ENCODE results near the gene UBE2D2. TPM values are rescaled to one million over a fixed set of nuclear protein-coding genes. Genes with fewer than 3 reads are reported as not detected.

Gene UBE2D2
- total RNA-seq, 2 donors from 2014 or later, result 315 to 342 TPM

DNA sequence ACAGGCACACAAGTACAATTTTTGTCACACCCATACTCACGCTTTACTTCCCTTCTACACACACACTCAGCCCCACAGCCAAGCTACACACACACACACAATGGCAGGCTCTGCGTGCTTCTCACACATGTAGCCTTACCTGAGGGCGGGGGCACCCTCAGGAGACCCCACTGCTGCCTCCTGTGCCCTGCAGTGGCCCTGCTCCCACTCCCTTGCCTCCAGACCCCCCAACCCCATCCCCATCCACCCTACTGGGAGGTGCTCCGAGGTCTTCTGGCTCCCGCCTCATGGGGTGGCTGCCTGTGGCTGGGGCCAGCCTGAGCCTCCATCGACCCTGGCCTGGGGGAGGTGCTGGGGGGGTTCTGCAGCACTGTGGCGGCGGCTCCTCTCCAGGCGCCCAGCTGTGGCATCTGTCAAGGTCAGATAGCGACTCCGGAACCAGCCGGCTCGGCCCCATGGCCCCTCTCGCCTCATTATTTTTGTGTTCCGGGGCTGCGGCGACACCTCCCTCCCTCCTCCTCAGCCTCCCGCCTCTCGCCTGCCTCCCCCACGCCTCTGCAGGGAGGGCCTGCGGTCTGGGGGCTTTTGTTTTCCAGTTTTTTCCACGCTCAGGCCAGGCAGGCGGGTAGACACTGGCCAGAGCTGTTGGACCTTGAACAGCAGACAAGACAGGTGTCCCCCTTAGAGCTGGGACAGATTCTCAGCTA, 108.7 kb downstream of the UBE2D2 start:
- no peak overlapping the region for H3K27ac Mint-ChIP-seq

DNA sequence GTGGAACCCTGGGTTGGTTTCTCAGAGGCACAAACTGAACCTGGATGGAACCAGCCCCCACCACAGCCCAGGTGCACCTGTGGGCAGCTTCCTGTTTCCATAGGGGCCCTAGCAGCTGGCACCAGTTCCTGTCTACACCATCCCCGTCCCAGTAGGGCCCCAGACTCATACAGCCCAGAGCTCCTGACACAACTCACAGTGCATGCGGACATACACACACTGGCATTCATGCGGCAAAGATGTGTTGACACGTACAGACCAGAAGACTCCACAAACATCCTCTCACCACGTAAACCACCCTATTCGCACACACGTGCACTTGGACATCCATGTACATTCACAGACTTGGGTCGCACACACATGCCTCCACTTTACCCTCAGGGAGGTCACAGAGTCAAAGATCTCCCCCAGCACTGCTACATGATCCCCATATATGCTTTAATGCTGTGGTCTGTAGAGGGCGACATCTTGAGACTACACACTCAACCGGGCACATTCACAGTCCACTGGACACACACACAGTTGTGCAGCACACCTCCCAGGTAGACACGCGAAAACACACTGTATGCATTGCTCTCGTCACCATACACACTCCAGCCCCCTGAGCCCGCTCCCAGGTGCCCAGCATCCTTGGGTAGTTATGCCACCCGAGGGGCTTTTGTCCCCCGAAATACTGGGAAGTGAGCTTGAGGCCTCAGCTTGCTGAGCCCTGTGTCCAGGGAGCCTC, 109.4 kb downstream of the UBE2D2 start:
- DNase-seq, result peak in 1 of 2 donors; percentile 12
- peak overlapping the region; percentile 15 to 77 for H3K4me3 Mint-ChIP-seq

More for the DNA sequence above, 108.7 kb downstream of the UBE2D2 start:
- H3K36me3 Mint-ChIP-seq (ENCODE audit: insufficient read depth in 2 of 2), result no peaks in the 10 kb centered on the region
- H3K4me1 Mint-ChIP-seq (ENCODE audit: low read depth), result peaks cover 33% of the 10 kb centered on the region
- ATAC-seq (replicated peaks in 1 of 2), result peak; percentile 6 to 14
- peak in 1 of 2 donors; percentile 21 for DNase-seq
- peak overlapping the region; percentile 15 to 77 for H3K4me3 Mint-ChIP-seq
- no peaks in the 10 kb centered on the region for H3K9me3 Mint-ChIP-seq
- peaks cover 8% of the 10 kb centered on the region for H3K27me3 Mint-ChIP-seq (ENCODE audit: low read depth)

DNA sequence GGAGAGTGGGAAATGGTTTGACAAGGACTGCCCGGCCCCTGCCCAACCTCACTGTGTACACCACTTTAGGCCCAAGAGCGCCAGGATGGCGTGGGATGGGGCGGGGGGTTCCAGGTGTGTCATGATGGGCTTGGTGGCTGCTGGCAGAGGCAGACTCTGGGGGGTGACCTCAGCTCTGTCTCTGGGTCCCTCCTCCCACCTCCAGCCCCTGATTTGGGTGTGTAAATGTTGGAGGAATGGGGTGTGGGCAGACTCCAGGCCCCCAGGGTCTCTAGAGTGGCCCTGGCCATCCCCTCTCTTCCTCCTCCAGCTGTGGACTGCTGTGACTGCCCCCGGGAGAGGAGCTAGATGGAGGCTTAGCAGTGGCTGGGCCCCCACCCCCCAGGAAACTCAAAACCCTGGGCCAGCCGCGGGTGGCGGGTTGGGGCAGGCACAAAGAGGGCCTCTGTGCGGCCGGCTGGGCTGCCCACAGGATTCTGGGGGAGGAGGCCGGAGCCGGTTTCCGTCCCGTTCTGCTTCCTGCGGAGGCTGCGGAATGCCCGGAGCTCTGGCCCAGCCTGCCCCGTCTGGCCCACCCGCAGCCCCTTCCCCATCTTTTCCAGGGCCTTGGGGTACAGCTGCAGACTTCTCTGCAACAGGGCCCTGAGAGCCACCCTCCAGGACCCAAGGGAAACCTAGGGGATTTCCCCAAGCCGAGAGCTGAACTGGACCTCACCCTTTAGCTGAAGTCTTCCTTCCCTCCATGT, 110.1 kb downstream of the UBE2D2 start:
- DNase-seq (no peak), ATAC-seq (replicated peaks in 1 of 2) (no peak)
- peaks cover 8% of the 10 kb centered on the region for H3K27me3 Mint-ChIP-seq (ENCODE audit: low read depth)
- H3K27ac Mint-ChIP-seq, result no peak overlapping the region
- H3K4me1 Mint-ChIP-seq (ENCODE audit: low read depth), result peaks cover 33% of the 10 kb centered on the region
- H3K36me3 Mint-ChIP-seq (ENCODE audit: insufficient read depth in 2 of 2), result no peaks in the 10 kb centered on the region
- no peaks in the 10 kb centered on the region for H3K9me3 Mint-ChIP-seq
- H3K4me3 Mint-ChIP-seq, result no peak overlapping the region

More for the DNA sequence above, 109.4 kb downstream of the UBE2D2 start:
- Mint-ChIP-seq H3K27ac (no peak overlapping the region), H3K27me3 (ENCODE audit: low read depth) (peaks cover 8% of the 10 kb centered on the region), H3K36me3 (ENCODE audit: insufficient read depth in 2 of 2) (no peaks in the 10 kb centered on the region), H3K9me3 (no peaks in the 10 kb centered on the region), H3K4me1 (ENCODE audit: low read depth) (peaks cover 33% of the 10 kb centered on the region)
- ATAC-seq (replicated peaks in 1 of 2), result peak; percentile 31 to 38

DNA sequence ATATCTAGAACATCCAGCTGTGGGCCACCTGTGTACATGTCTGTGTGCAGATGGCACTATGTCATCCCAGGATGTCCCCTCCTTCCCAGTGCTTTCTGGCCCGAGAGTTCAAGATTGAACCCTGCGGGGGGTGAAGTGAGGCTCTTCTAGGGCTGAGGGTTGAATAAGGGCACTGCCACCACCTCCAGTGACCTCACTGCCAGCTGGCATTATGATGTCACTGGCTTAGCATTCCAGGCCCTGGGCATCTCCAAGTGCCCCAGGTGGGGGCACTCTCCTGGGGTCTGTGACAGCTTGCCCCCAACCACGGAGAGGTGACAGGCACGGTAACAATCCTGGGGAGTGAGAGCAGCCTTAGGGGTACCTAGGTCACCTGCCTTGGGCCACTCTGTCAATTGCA, 114.1 kb downstream of the UBE2D2 start:
- Mint-ChIP-seq H3K9me3 (no peaks in the 10 kb centered on the region), H3K27ac (no peak overlapping the region), H3K4me1 (ENCODE audit: low read depth) (peaks cover 8% of the 10 kb centered on the region), H3K4me3 (no peak overlapping the region), H3K36me3 (ENCODE audit: insufficient read depth in 2 of 2) (no peaks in the 10 kb centered on the region), H3K27me3 (ENCODE audit: low read depth) (no peaks in the 10 kb centered on the region)
- no peak for DNase-seq
- ATAC-seq (replicated peaks in 1 of 2), result no peak

DNA sequence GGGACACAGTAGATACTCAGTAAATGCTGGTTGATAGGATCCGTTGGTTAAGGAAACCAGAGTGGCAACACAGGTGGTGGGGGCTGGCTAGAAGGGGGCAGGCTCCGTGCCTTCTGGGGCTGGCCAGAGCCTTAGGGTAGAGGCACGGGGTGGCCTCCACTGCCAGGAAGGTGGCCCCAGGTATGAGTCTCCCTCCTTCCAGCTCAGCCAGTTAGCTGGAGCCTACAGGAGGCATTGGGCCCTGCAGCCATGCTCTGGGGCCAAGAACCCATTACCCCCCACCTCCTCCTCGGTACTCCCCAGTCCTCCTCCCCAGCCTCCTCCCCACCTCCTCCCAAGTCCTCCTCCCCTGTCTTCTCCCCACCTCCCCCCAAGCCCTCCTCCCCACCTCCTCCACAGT, 114.7 kb downstream of the UBE2D2 start:
- DNase-seq (no peak), ATAC-seq (replicated peaks in 1 of 2) (no peak)
- no peak overlapping the region for H3K27ac Mint-ChIP-seq
- H3K27me3 Mint-ChIP-seq (ENCODE audit: low read depth), result no peaks in the 10 kb centered on the region
- no peaks in the 10 kb centered on the region for H3K36me3 Mint-ChIP-seq (ENCODE audit: insufficient read depth in 2 of 2)
- H3K4me3 Mint-ChIP-seq, result no peak overlapping the region
- peaks cover 2% of the 10 kb centered on the region for H3K4me1 Mint-ChIP-seq (ENCODE audit: low read depth)
- H3K9me3 Mint-ChIP-seq, result no peaks in the 10 kb centered on the region

DNA sequence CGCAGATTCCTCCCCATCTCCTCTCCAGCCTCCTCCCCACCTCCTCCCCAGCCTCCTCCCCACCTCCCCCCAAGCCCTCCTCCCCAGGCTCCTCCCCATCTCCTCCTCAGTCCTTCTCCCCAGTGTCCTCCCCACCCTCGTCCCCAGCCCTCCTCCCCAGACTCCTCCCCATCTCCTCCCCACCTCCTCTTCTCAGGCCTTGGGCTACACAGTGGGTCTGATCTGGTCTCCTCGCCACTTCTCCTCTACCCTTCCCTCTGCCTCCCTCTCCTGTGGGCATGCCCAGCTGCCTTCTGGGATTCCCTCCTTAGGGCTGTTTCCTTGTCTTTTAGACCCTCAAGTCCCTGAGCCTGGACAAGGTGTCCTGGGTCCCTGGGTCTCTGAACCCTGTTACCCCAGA, 115.3 kb downstream of the UBE2D2 start:
- H3K4me3 Mint-ChIP-seq, result no peak overlapping the region
- no peaks in the 10 kb centered on the region for H3K36me3 Mint-ChIP-seq (ENCODE audit: insufficient read depth in 2 of 2)
- DNase-seq, result no peak
- no peaks in the 10 kb centered on the region for H3K27me3 Mint-ChIP-seq (ENCODE audit: low read depth)
- no peak overlapping the region for H3K27ac Mint-ChIP-seq
- no peaks in the 10 kb centered on the region for H3K4me1 Mint-ChIP-seq (ENCODE audit: low read depth)
- ATAC-seq (replicated peaks in 1 of 2), result no peak
- no peaks in the 10 kb centered on the region for H3K9me3 Mint-ChIP-seq

DNA sequence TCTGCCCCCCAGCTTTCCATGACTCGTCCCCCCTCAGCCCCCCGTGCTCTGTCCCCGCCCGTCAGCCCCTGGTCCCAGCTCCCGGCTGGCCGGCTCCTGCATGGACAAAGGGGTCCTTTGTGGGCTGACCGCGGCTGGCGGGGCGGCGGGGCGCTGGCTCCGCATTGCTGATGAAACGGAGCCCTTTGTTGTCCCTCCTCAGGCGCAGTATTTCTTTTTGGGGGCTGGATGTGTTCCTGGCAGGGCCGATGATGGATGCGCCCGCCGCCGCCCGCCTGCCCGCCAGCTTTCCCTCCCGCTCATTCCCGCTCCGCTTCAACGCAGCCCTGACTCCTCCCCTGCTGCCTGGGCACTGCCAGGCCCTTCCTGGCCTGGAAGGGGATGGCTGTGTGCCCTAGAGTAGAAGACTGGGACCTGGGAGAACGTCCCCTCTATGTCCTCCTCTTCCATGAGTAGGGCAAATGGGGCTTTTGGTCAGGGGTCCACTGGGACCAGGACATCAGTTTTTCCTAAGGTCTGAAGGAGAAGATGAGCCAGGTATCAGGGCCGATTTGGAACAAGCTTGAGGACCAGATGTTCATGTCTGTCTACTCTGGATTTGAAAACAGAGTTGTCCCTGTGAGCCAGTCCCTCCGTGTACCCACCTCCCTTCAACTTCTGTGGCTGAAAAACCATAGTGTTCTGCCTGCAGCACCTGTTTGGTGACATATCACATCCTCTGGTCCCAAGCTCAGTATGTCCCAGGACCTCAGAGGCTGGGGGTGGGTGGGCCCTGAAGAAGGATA, 116.0 kb downstream of the UBE2D2 start:
- no peak for ATAC-seq (replicated peaks in 1 of 2)
- no peaks in the 10 kb centered on the region for H3K9me3 Mint-ChIP-seq

More for the DNA sequence above, 116.0 kb downstream of the UBE2D2 start:
- Mint-ChIP-seq H3K4me3 (no peak overlapping the region), H3K36me3 (ENCODE audit: insufficient read depth in 2 of 2) (no peaks in the 10 kb centered on the region), H3K4me1 (ENCODE audit: low read depth) (no peaks in the 10 kb centered on the region), H3K27ac (no peak overlapping the region), H3K27me3 (ENCODE audit: low read depth) (no peaks in the 10 kb centered on the region)
- no peak for DNase-seq

Other genes starting within 250 kb of the UBE2D2 start
- gene PAIP2, start 219.5 kb upstream of the UBE2D2 start, total RNA-seq, result 100 to 1,000 TPM; 141 to 144 TPM
- 1 to 10 TPM; 1.9 to 2.8 TPM for gene SLC23A1, start 178.0 kb upstream of the UBE2D2 start, total RNA-seq
- 10 to 100 TPM; 19.7 to 27.3 TPM for gene MZB1, start 171.4 kb upstream of the UBE2D2 start, total RNA-seq
- gene PROB1, start 166.2 kb upstream of the UBE2D2 start, total RNA-seq, result 1 to 10 TPM; 3.1 to 4.6 TPM
- 1 to 10 TPM; 3.3 to 3.5 TPM for gene SPATA24, start 157.2 kb upstream of the UBE2D2 start, total RNA-seq
- 10 to 100 TPM; 46.1 to 73.7 TPM for gene DNAJC18, start 121.8 kb upstream of the UBE2D2 start, total RNA-seq
- gene ECSCR, start 98.6 kb upstream of the UBE2D2 start, total RNA-seq, result 1 to 10 TPM; 1.2 to 1.4 TPM
- under 1 TPM; 0.22 to 0.35 TPM for gene SMIM33, start 90.3 kb upstream of the UBE2D2 start, total RNA-seq
- 100 to 1,000 TPM in 1 of 2 donors, 10 to 100 TPM in 1; 98.6 to 230 TPM for gene STING1, start 78.6 kb upstream of the UBE2D2 start, total RNA-seq
- 1 to 10 TPM; 1.2 to 1.9 TPM for gene CXXC5, start 87.0 kb downstream of the UBE2D2 start, total RNA-seq
- not detected for gene PSD2, start 234.5 kb downstream of the UBE2D2 start, total RNA-seq